Neuronal stem cell (in vitro differentiated cells): ENCODE results near the gene FOXP1.

Experiments
- DNase-seq: peaks from one replicate; pipeline ENCODE4 v3.0.0-alpha.2; 2013; ENCODE audit warnings: low spot score
- H2AFZ ChIP-seq: one replicate; pipeline ENCODE4 v1.6.1; 2013; ENCODE audit warnings: mild to moderate bottlenecking, low read length, inconsistent platforms
- H2AK5ac ChIP-seq: 2 replicates; pipeline ENCODE4 v1.6.1; 2013; ENCODE audit warnings: low read depth, mild to moderate bottlenecking, inconsistent platforms, low read length, moderate library complexity, mixed read lengths
- H2BK120ac ChIP-seq: 2 replicates; pipeline ENCODE4 v1.6.1; 2013; ENCODE audit warnings: low read depth, mild to moderate bottlenecking, inconsistent platforms, low read length, moderate library complexity, mixed read lengths
- H2BK12ac ChIP-seq: one replicate; pipeline ENCODE4 v1.6.1; 2013; ENCODE audit warnings: low read length, inconsistent platforms
- H2BK15ac ChIP-seq: 2 replicates; pipeline ENCODE4 v1.6.1; 2013; ENCODE audit warnings: mild to moderate bottlenecking, low read length, inconsistent platforms, mixed read lengths
- H2BK5ac ChIP-seq: one replicate; pipeline ENCODE4 v1.6.1; 2013; ENCODE audit warnings: inconsistent platforms, mild to moderate bottlenecking, low read length, moderate library complexity
- H3K14ac ChIP-seq: one replicate; pipeline ENCODE4 v1.6.1; 2013; ENCODE audit warnings: low read length, inconsistent platforms
- H3K18ac ChIP-seq: 2 replicates; pipeline ENCODE4 v1.6.1; 2013; ENCODE audit warnings: low read length, inconsistent platforms
- H3K23ac ChIP-seq: 2 replicates; pipeline ENCODE4 v1.6.1; 2013; ENCODE audit warnings: low read depth, mild to moderate bottlenecking, mixed read lengths, low read length, inconsistent platforms; ENCODE audit not compliant: poor library complexity
- H3K27ac ChIP-seq: replicated peaks from 3 replicates; pipeline ENCODE4 v1.5.1; 2013; ENCODE audit warnings: low read length, inconsistent platforms
- H3K27me3 ChIP-seq, 3 experiments: 2 replicates each; pipeline ENCODE4 v1.6.1; 2013; ENCODE audit warnings: low read length in 3 of 3, mild to moderate bottlenecking in 2 of 3, inconsistent platforms in 1 of 3, low read depth in 1 of 3, mixed read lengths in 1 of 3, moderate library complexity in 1 of 3; ENCODE audit not compliant: control insufficient read depth in 3 of 3, insufficient read depth in 3 of 3
- H3K36me3 ChIP-seq, 2 donors: replicated peaks in 1 of 2; 2 replicates each; pipeline ENCODE4 v1.6.1; 2013; ENCODE audit warnings: low read length in 2 of 2; ENCODE audit not compliant: control insufficient read depth in 2 of 2, insufficient read depth in 2 of 2
- H3K4ac ChIP-seq: 2 replicates; pipeline ENCODE4 v1.6.1; 2013; ENCODE audit warnings: inconsistent platforms, mild to moderate bottlenecking, low read length, moderate library complexity
- H3K4me1 ChIP-seq, 2 donors: 1 replicate in 1 of 2; 2 replicates in 1 of 2; pipeline ENCODE4 v1.6.1; 2013; ENCODE audit warnings: low read length in 2 of 2, low read depth in 1 of 2; ENCODE audit not compliant: control insufficient read depth in 2 of 2, insufficient read depth in 1 of 2
- H3K4me2 ChIP-seq: one replicate; pipeline ENCODE4 v1.6.1; 2013; ENCODE audit warnings: mild to moderate bottlenecking, low read length, inconsistent platforms; ENCODE audit not compliant: insufficient read depth, poor library complexity, severe bottlenecking
- H3K4me3 ChIP-seq, 2 donors: 2 replicates each; pipeline ENCODE4 v1.5.1; 2013; ENCODE audit warnings: low read length in 2 of 2, mild to moderate bottlenecking in 2 of 2, inconsistent platforms in 1 of 2, moderate library complexity in 1 of 2
- H3K79me1 ChIP-seq: one replicate; pipeline ENCODE4 v1.6.1; 2013; ENCODE audit warnings: low read depth, mild to moderate bottlenecking, inconsistent platforms, low read length, moderate library complexity
- H3K9ac ChIP-seq: one replicate; pipeline ENCODE4 v1.6.1; 2013; ENCODE audit warnings: mild to moderate bottlenecking, low read depth, low read length, inconsistent platforms; ENCODE audit not compliant: poor library complexity
- H3K9me3 ChIP-seq, 2 donors: replicated peaks in 1 of 2; 2 replicates each; pipeline versions ENCODE3 to v1.6.1; 2013; ENCODE audit warnings: low read length in 2 of 2, mild to moderate bottlenecking in 2 of 2, inconsistent platforms in 1 of 2, low read depth in 1 of 2, mixed read lengths in 1 of 2, moderate library complexity in 1 of 2; ENCODE audit not compliant: control insufficient read depth in 2 of 2, insufficient read depth in 1 of 2
- H4K8ac ChIP-seq: one replicate; pipeline ENCODE4 v1.6.1; 2013; ENCODE audit warnings: low read depth, mild to moderate bottlenecking, inconsistent platforms, low read length, moderate library complexity
- H4K91ac ChIP-seq: one replicate; pipeline ENCODE4 v1.6.1; 2013; ENCODE audit warnings: low read length, low read depth, mild to moderate bottlenecking, inconsistent platforms; ENCODE audit not compliant: poor library complexity
- WGBS, 2 donors: extraction: QIAGEN DNeasy Blood & Tissue Kit; methylation state at CpG; one replicate each; pipeline ENCODE4 v1.1.7; 2013; ENCODE audit warnings: missing lambda C conversion rate in 2 of 2, mixed read lengths in 1 of 2; ENCODE audit not compliant: insufficient read length in 2 of 2, insufficient replicate concordance in 1 of 2; ENCODE audit errors: extremely low coverage in 2 of 2; 5-methylcytosine and 5-hydroxymethylcytosine counted together

FOXP1 gene

DNA sequence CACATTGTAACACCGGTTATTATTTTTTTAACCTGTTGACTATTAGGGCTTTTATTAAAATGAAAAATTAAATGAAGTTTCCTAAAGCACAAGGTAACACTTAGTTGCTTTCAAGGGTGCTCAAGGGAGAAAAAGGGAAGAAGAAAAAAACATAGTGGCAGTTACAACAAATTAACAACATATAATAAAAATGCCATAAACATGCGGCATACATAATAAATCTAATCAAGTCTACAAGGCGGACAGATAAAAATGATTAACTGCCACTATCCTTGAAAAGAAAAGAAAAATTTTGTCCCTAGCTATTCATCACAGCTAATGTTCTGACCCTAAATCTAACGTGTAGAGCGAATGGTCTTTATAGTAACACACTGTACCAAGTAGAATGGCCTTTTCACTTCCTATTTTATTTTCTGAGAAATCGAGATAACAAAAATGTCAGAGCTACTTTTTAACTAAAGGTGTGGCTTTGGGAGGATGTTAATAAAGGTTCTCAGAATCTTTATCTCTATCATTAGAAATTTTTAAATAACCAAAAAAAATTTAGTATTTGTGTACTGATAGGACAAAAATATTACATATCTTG, 194.9 kb downstream of the FOXP1 start:
- no peak overlapping the region for H3K4ac ChIP-seq
- no peak overlapping the region for H3K9ac ChIP-seq
- H3K18ac ChIP-seq, result no peak overlapping the region
- H3K4me2 ChIP-seq, result no peak overlapping the region
- no peak for DNase-seq
- no peak overlapping the region for H2BK15ac ChIP-seq
- no peak overlapping the region for H4K8ac ChIP-seq
- H3K36me3 ChIP-seq, result no peaks in the 10 kb centered on the region
- no peak overlapping the region for H2BK5ac ChIP-seq
- no peak overlapping the region for H3K23ac ChIP-seq
- no CpG with 5 or more reads among the region's 6 CpGs for WGBS, 2 donors
- H4K91ac ChIP-seq, result no peak overlapping the region
- H3K4me1 ChIP-seq, result peaks cover 7 to 8% of the 10 kb centered on the region in 2 donors
- H3K79me1 ChIP-seq, result no peaks in the 10 kb centered on the region
- H3K27me3 ChIP-seq, result no peaks in the 10 kb centered on the region
- no peak overlapping the region for H2BK120ac ChIP-seq
- H2BK12ac ChIP-seq, result no peak overlapping the region
- H2AFZ ChIP-seq, result no peak overlapping the region
- H2AK5ac ChIP-seq, result no peak overlapping the region
- H3K4me3 ChIP-seq, result no peak overlapping the region
- no peaks in the 10 kb centered on the region for H3K9me3 ChIP-seq
- H3K27ac ChIP-seq, result no peak overlapping the region
- no peak overlapping the region for H3K14ac ChIP-seq

DNA sequence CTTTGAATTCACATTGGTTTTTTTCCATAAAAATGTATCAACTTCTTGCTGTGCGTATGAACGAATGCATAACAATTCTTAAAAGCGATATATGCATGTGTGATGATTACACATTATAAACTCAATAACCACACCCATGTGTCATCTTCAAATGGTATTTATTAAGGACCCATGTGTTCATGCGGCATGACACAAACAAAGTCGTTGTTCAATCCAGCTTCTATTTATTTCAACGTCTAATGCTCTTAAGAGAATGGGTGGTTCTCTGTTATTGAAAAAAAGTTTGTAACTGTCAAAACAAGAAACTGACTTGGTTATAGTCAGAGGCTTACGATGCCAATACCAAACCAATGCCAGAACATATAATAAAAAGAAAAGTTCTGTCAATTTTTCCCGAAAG, 195.9 kb downstream of the FOXP1 start:
- Histone ChIP-seq H2BK120ac (no peak overlapping the region), H3K36me3 (no peaks in the 10 kb centered on the region), H2BK5ac (no peak overlapping the region), H3K18ac (no peak overlapping the region), H3K27me3 (no peaks in the 10 kb centered on the region), H3K27ac (no peak overlapping the region), H3K4ac (no peak overlapping the region), H3K14ac (no peak overlapping the region), H2BK15ac (no peak overlapping the region), H3K23ac (no peak overlapping the region), H3K4me1 (peaks cover 7 to 8% of the 10 kb centered on the region in 2 donors), H3K9ac (no peak overlapping the region), H2BK12ac (no peak overlapping the region), H2AK5ac (no peak overlapping the region), H3K79me1 (no peaks in the 10 kb centered on the region), H2AFZ (no peak overlapping the region), H4K91ac (no peak overlapping the region), H3K4me3 (no peak overlapping the region), H3K9me3 (no peaks in the 10 kb centered on the region), H3K4me2 (no peak overlapping the region), H4K8ac (no peak overlapping the region)
- no peak for DNase-seq
- WGBS, 2 donors, result no CpG with 5 or more reads among the region's 8 CpGs

DNA sequence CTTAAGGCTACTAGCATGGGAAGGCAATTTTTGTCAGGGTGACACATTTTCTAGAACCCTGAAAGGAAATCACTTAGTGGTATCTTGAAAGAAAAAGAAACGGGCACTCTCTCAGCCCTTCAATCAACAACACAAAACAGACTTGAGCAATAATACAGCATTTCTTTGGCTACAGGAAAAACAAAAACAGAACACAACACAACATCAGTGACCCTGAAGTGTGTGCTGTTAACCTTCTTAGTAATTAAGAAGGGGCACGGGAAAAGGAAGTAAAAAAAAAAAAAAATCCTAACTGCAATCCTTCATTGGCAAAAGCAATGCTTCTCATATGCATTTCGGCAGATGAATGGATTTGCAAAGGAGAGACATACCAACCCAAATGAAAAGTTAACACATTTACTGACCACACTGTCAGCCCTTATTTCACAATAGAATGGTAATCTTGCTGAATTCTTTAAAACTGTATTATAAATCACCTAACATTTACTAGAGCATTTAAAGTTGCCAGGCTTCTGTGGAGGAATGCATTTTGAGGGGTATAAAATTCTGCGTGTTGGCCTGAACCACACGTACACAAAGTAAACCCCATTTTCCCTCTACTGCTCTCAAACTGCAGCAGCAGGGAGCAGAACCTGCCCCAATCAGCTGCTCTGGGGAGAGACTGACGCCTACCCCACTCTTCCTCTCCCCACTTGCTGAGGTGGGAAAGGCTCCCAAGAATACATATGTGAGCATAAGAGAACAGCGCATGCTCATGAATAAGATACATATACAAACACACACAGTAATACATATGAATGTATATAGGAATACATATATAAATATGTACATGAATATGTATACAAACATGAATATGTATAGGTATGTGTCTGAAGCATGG, 198.5 kb downstream of the FOXP1 start:
- no peak overlapping the region for H2AK5ac ChIP-seq
- no peak overlapping the region for H3K14ac ChIP-seq
- H3K9ac ChIP-seq, result no peak overlapping the region
- H3K27me3 ChIP-seq, result no peaks in the 10 kb centered on the region
- no peaks in the 10 kb centered on the region for H3K9me3 ChIP-seq
- H3K4me1 ChIP-seq, result peaks cover 4 to 5% of the 10 kb centered on the region in 2 donors
- H2AFZ ChIP-seq, result no peak overlapping the region
- H3K4ac ChIP-seq, result no peak overlapping the region
- no peaks in the 10 kb centered on the region for H3K79me1 ChIP-seq
- H2BK15ac ChIP-seq, result no peak overlapping the region
- DNase-seq, result no peak
- H3K36me3 ChIP-seq, result no peaks in the 10 kb centered on the region
- no peak overlapping the region for H3K18ac ChIP-seq
- no peak overlapping the region for H3K4me2 ChIP-seq
- H2BK5ac ChIP-seq, result no peak overlapping the region
- H2BK12ac ChIP-seq, result no peak overlapping the region
- no peak overlapping the region for H3K4me3 ChIP-seq
- no peak overlapping the region for H4K8ac ChIP-seq
- no peak overlapping the region for H3K27ac ChIP-seq
- no CpG with 5 or more reads among the region's 7 CpGs for WGBS, 2 donors
- no peak overlapping the region for H4K91ac ChIP-seq
- H3K23ac ChIP-seq, result no peak overlapping the region
- H2BK120ac ChIP-seq, result no peak overlapping the region

DNA sequence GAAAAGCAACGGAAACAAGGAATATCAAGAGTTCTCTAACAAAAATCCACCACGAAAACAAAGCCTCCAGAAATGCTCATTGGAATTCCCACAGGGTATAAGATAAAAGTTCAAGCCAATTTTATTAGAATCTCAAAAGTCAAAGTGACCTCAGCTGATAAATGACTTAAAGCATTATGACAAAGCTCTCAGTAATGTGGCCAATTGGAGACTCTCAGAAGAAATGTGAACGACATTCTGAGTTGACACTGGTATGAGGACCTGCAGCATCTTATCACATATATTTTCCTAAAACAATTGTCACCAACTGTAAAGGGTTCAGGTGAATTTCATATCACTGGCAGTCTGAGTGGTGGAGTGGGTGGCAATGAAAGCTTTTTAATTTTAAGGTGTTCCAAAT, 199.1 kb downstream of the FOXP1 start:
- Histone ChIP-seq H3K23ac (no peak overlapping the region), H3K9me3 (no peaks in the 10 kb centered on the region), H3K27ac (no peak overlapping the region), H2BK120ac (no peak overlapping the region), H4K8ac (no peak overlapping the region), H2BK15ac (no peak overlapping the region), H3K14ac (no peak overlapping the region), H3K79me1 (no peaks in the 10 kb centered on the region), H2AK5ac (no peak overlapping the region), H4K91ac (no peak overlapping the region), H3K4me1 (peaks cover 0 to 2% of the 10 kb centered on the region in 2 donors), H3K18ac (no peak overlapping the region), H2AFZ (no peak overlapping the region), H2BK5ac (no peak overlapping the region), H3K27me3 (no peaks in the 10 kb centered on the region), H3K9ac (no peak overlapping the region), H3K36me3 (no peaks in the 10 kb centered on the region), H3K4ac (no peak overlapping the region), H3K4me2 (no peak overlapping the region), H2BK12ac (no peak overlapping the region), H3K4me3 (no peak overlapping the region)
- DNase-seq, result no peak
- no CpG with 5 or more reads among the region's 3 CpGs for WGBS, 2 donors
